HCT116 (cell line): ENCODE data around the gene ARHGEF40. TPM values are rescaled to one million over a fixed set of nuclear protein-coding genes. Genes with fewer than 3 reads are reported as not detected.
"Not testable (repeated sequence)": the region's sequence is repeated elsewhere in the genome, so short reads cannot be mapped to it uniquely, and the experiment has no call there.

Source experiments
- ATAC-seq: fragments of 200-7000 bp; cut with Tn5 transposase; 2 replicates; pipeline ENCODE4 v1.9.1; 2020; ENCODE audit warnings: mild to moderate bottlenecking, moderate library complexity
- BruUV-seq: library from RNA; stranded (reverse); fragments of 400-500 nt; replicated peaks from 2 replicates; lab custom pipeline; 2021; lab: Mats Ljungman, UMichigan
- CTCF ChIA-PET: fragments of 300-600 bp; sonication (Branson Sonifier 250); formaldehyde crosslinking; loops from one replicate; lab custom pipeline; 2021; ENCODE audit warnings: antibody characterized with exemption; lab: Charles Lee
- POLR2A ChIA-PET: fragments of 300-600, 350-600 bp; sonication (Branson Sonifier 250); formaldehyde crosslinking; loops from one replicate; lab custom pipeline; 2021; ENCODE audit warnings: antibody characterized with exemption; lab: Charles Lee
- RAD21 ChIA-PET, 2 experiments: fragments of 300-600 bp; sonication (Branson Sonifier 250); formaldehyde crosslinking; loops; one replicate each; lab custom pipeline; 2023; ENCODE audit warnings: low total read pairs in 2 of 2; ENCODE audit not compliant: uncharacterized antibody in 2 of 2, unreplicated experiment in 2 of 2, low non-redundant PET in 1 of 2; lab: Charles Lee
- DNase-seq: peaks from one replicate; pipeline ENCODE4 v3.0.0-alpha.2; 2010; ENCODE audit warnings: low read depth, low spot score
- H2AFZ ChIP-seq: fragments of 200-600 bp; shearing (Covaris generic), sonication (generic); 2 replicates; pipeline ENCODE4 v1.6.1; 2017; ENCODE audit warnings: low read depth, mixed run types, mixed read lengths, antibody characterized with exemption, low read length; ENCODE audit not compliant: poor library complexity, severe bottlenecking
- H3K27ac ChIP-seq: 2 replicates; pipeline ENCODE4 v1.5.1; 2012; ENCODE audit warnings: low read depth, low read length
- H3K27me3 ChIP-seq: fragments of 200-600 bp; sonication (generic); 2 replicates; pipeline ENCODE4 v1.6.1; 2016; ENCODE audit warnings: mixed run types, low read length, mixed read lengths; ENCODE audit not compliant: insufficient read depth
- H3K36me3 ChIP-seq, 2 experiments: fragments of 200-500 bp in 1 of 2; fragments of 200-600 bp in 1 of 2; sonication (Bioruptor generic) in 1 of 2; sonication (generic) in 1 of 2; 2 replicates each; pipeline versions ENCODE4 v1.5.1 to v1.6.1; 2014 to 2016; ENCODE audit warnings: low read length in 2 of 2, inconsistent platforms in 1 of 2, mixed read lengths in 1 of 2, mixed run types in 1 of 2; ENCODE audit not compliant: insufficient read depth in 2 of 2, control insufficient read depth in 1 of 2
- H3K4me1 ChIP-seq, 2 experiments: fragments of 200-600 bp in 1 of 2; sonication (generic) in 1 of 2; 2 replicates each; pipeline versions ENCODE4 v1.5.1 to v1.6.1; 2012 to 2017; ENCODE audit warnings: low read length in 2 of 2, inconsistent platforms in 1 of 2, mild to moderate bottlenecking in 1 of 2, mixed read lengths in 1 of 2, mixed run types in 1 of 2, moderate library complexity in 1 of 2; ENCODE audit not compliant: insufficient read depth in 2 of 2, control insufficient read depth in 1 of 2
- H3K4me2 ChIP-seq: fragments of 200-600 bp; sonication (generic); 2 replicates; pipeline ENCODE4 v1.6.1; 2017; ENCODE audit warnings: mixed run types, low read length, mixed read lengths
- H3K4me3 ChIP-seq, 2 experiments: fragments of 200-600 bp in 1 of 2; sonication (generic) in 1 of 2; replicated peaks in 1 of 2; 2 replicates each; pipeline ENCODE4 v1.5.1; 2011 to 2016; ENCODE audit warnings: low read length in 2 of 2, control low read depth in 1 of 2, low read depth in 1 of 2, mild to moderate bottlenecking in 1 of 2, mixed read lengths in 1 of 2, mixed run types in 1 of 2
- H3K79me2 ChIP-seq: fragments of 200-600 bp; sonication (generic); 2 replicates; pipeline ENCODE4 v1.6.1; 2017; ENCODE audit warnings: mild to moderate bottlenecking, mixed run types, low read length, moderate library complexity, mixed read lengths; ENCODE audit not compliant: insufficient read depth
- H3K9ac ChIP-seq: fragments of 200-600 bp; sonication (generic); 2 replicates; pipeline ENCODE4 v1.6.1; 2016; ENCODE audit warnings: low read length, mixed read lengths
- H3K9me2 ChIP-seq: fragments of 200-600 bp; sonication (generic), shearing (Covaris generic); 2 replicates; pipeline ENCODE4 v1.6.1; 2017; ENCODE audit warnings: mixed run types, mild to moderate bottlenecking, moderate library complexity; ENCODE audit not compliant: insufficient read depth
- H3K9me3 ChIP-seq, 2 experiments: fragments of 200-500 bp in 1 of 2; fragments of 200-600 bp in 1 of 2; sonication (Bioruptor generic) in 1 of 2; sonication (generic) in 1 of 2; 2 replicates each; pipeline ENCODE4 v1.6.1; 2014 to 2017; ENCODE audit warnings: low read length in 2 of 2, mixed read lengths in 2 of 2, inconsistent platforms in 1 of 2, low read depth in 1 of 2, mild to moderate bottlenecking in 1 of 2, mixed run types in 1 of 2, moderate library complexity in 1 of 2; ENCODE audit not compliant: control insufficient read depth in 1 of 2, insufficient read depth in 1 of 2
- H4K20me1 ChIP-seq: fragments of 200-600 bp; sonication (generic), shearing (Covaris generic); 2 replicates; pipeline ENCODE4 v1.6.1; 2017; ENCODE audit warnings: mixed run types, mild to moderate bottlenecking, moderate library complexity; ENCODE audit not compliant: insufficient read depth
- CEBPB ChIP-seq: IDR thresholded peaks from 2 replicates; pipeline ENCODE4 v1.6.1; 2012; ENCODE audit warnings: low read depth
- ZFX ChIP-seq: fragments of 450-650 bp; IDR thresholded peaks from 2 replicates; pipeline ENCODE4 v1.6.1; 2017
- intact Hi-C: fragments of 100-400 bp; cut with micrococcal nuclease; formaldehyde crosslinking; loops from 2 replicates; pipeline ENCODE4 v1.10.0; 2022
- total RNA-seq: library from RNA; stranded (reverse); gene quantifications from one replicate; pipeline ENCODE4 v1.2.1, GENCODE V29; 2021; ENCODE audit not compliant: unreplicated experiment

ARHGEF40 gene
- total RNA-seq, 1 experiment from 2014 or later: 6.3 TPM

- Histone ChIP-seq H3K36me3 (no peaks in the 10 kb centered on the region), H4K20me1 (no peaks in the 10 kb centered on the region), H3K4me1 (peaks cover 0 to 7% of the 10 kb centered on the region in 2 experiments; a peak in 1 of 4 replicates), H3K27ac (no peak overlapping the region), H3K9me2 (no peaks in the 10 kb centered on the region), H3K79me2 (no peaks in the 10 kb centered on the region), H3K9ac (no peak overlapping the region), H3K4me3 (no peak overlapping the region), H3K9me3 (no peaks in the 10 kb centered on the region), H2AFZ (no peak overlapping the region), H3K27me3 (no peaks in the 10 kb centered on the region), H3K4me2 (no peak overlapping the region)
- TF ChIP-seq CEBPB (no peak), ZFX (0 out of 2 replicates have a peak, but pooled peaks have one; percentile 0)
- ATAC-seq (0 out of 2 replicates have a peak, but pooled peaks have one; percentile 6), DNase-seq (no peak)
- intact Hi-C loops: loop anchor here (1.0 kb wide), 3 partner anchors 26 to 343 kb away; no protein-coding TSS in a partner anchor
- ChIA-PET CTCF (interaction anchor here (0.6 to 5.4 kb wide), 17 partner anchors 8 to 357 kb away, joined by 3 to 148 read pairs (median 4); no protein-coding TSS in a partner anchor), POLR2A (interaction anchor here (1.8 kb wide), 1 partner anchor 26 kb away, joined by 6 read pairs; no protein-coding TSS in a partner anchor), RAD21 (interaction anchor here (0.6 to 2.2 kb wide), 4 partner anchors 26 to 64 kb away, joined by 3 to 30 read pairs (median 14); no protein-coding TSS in a partner anchor)
- BruUV-seq: no TSS peak
These were observed 29.7 kb upstream of the ARHGEF40 start for GRCh38 chr14:21040370-21040925.

GRCh38 chr14:21040941-21041340, 29.2 kb upstream of the ARHGEF40 start:
- not testable (repeated sequence) for H2AFZ ChIP-seq, DNase-seq, ATAC-seq, H3K9me2 ChIP-seq, BruUV-seq, H3K27me3 ChIP-seq, H3K9me3 ChIP-seq, H4K20me1 ChIP-seq, H3K79me2 ChIP-seq, H3K4me3 ChIP-seq, H3K4me2 ChIP-seq, H3K9ac ChIP-seq, H3K27ac ChIP-seq, H3K4me1 ChIP-seq, H3K36me3 ChIP-seq
- ChIA-PET CTCF (interaction anchor here (0.8 to 5.4 kb wide), 8 partner anchors 8 to 344 kb away, joined by 3 to 148 read pairs (median 8); no protein-coding TSS in a partner anchor), RAD21 (interaction anchor here (1.3 to 2.2 kb wide), 3 partner anchors 26 to 63 kb away, joined by 3 to 30 read pairs (median 24); no protein-coding TSS in a partner anchor), POLR2A (interaction anchor here (1.8 kb wide), 1 partner anchor 26 kb away, joined by 6 read pairs; no protein-coding TSS in a partner anchor)
- intact Hi-C loops: loop anchor here (1.0 kb wide), 3 partner anchors 27 to 344 kb away; no protein-coding TSS in a partner anchor
